Loucy (cell line): Measurements from ENCODE around the gene SMAD7.

Source experiments
- H2AFZ ChIP-seq: fragments of 200-600 bp; sonication (generic); 2 replicates; pipeline ENCODE4 v1.6.0; 2016; ENCODE audit warnings: antibody characterized with exemption, mild to moderate bottlenecking, low read length, moderate library complexity
- H3F3A ChIP-seq: fragments of 200-600 bp; 2 replicates; pipeline ENCODE4 v1.6.0; 2016; ENCODE audit warnings: antibody characterized with exemption, low read depth, mild to moderate bottlenecking
- H3K27me3 ChIP-seq: fragments of 200-600 bp; sonication (generic); 2 replicates; pipeline ENCODE4 v1.6.1; 2014; ENCODE audit warnings: low read length, mild to moderate bottlenecking; ENCODE audit not compliant: insufficient read depth, poor library complexity, severe bottlenecking
- H3K36me3 ChIP-seq: fragments of 200-600 bp; sonication (generic); 2 replicates; pipeline ENCODE4 v1.6.1; 2016; ENCODE audit warnings: low read length; ENCODE audit not compliant: insufficient read depth
- H3K4me1 ChIP-seq: fragments of 200-600 bp; sonication (generic); 2 replicates; pipeline ENCODE4 v1.5.1; 2014; ENCODE audit warnings: low read length, mild to moderate bottlenecking; ENCODE audit not compliant: insufficient read depth, poor library complexity, severe bottlenecking
- H3K4me2 ChIP-seq: fragments of 200-600 bp; sonication (generic); 2 replicates; pipeline ENCODE4 v1.6.0; 2014; ENCODE audit warnings: antibody characterized with exemption, low read length, low read depth, mild to moderate bottlenecking; ENCODE audit not compliant: poor library complexity, severe bottlenecking
- H3K4me3 ChIP-seq: fragments of 200-600 bp; sonication (generic); 2 replicates; pipeline ENCODE4 v1.5.1; 2014; ENCODE audit warnings: low read length, mild to moderate bottlenecking, mixed read lengths; ENCODE audit not compliant: poor library complexity, severe bottlenecking
- H3K79me2 ChIP-seq: fragments of 200-600 bp; sonication (generic); 2 replicates; pipeline ENCODE4 v1.6.1; 2014; ENCODE audit warnings: low read length; ENCODE audit not compliant: insufficient read depth
- H3K9ac ChIP-seq: fragments of 200-600 bp; sonication (generic); 2 replicates; pipeline ENCODE4 v1.6.0; 2014; ENCODE audit warnings: mild to moderate bottlenecking, low read depth, low read length, moderate library complexity; ENCODE audit not compliant: poor library complexity, severe bottlenecking
- H3K9me2 ChIP-seq: fragments of 200-600 bp; sonication (generic); replicated peaks from 2 replicates; pipeline ENCODE4 v1.6.1; 2016; ENCODE audit warnings: low read depth, low read length, mixed read lengths
- H3K9me3 ChIP-seq: fragments of 200-600 bp; sonication (generic); 2 replicates; pipeline ENCODE4 v1.6.1; 2014; ENCODE audit warnings: mild to moderate bottlenecking, antibody characterized with exemption, low read length, low read depth; ENCODE audit not compliant: insufficient read depth
- H4K20me1 ChIP-seq: fragments of 200-600 bp; sonication (generic); 2 replicates; pipeline ENCODE4 v1.6.0; 2014; ENCODE audit warnings: antibody characterized with exemption, low read length, mild to moderate bottlenecking; ENCODE audit not compliant: insufficient read depth, poor library complexity, severe bottlenecking
- CTCF ChIP-seq: fragments of 200-600 bp; sonication (generic); conservative IDR thresholded peaks from 2 replicates; pipeline ENCODE4 v1.5.1; 2014; ENCODE audit warnings: mild to moderate bottlenecking, antibody characterized with exemption, low read length
- EZH2phosphoT487 ChIP-seq: fragments of 200-600 bp; IDR thresholded peaks from 2 replicates; pipeline ENCODE4 v1.6.1; 2018; ENCODE audit warnings: antibody characterized with exemption, mild to moderate bottlenecking, moderate library complexity, borderline replicate concordance

SMAD7 gene

GRCh38 chr18:48958951-48959350 lies 8.2 kb upstream of the SMAD7 start:
- Histone ChIP-seq H3K9me2 (no peaks in the 10 kb centered on the region), H3K4me1 (peaks cover 18% of the 10 kb centered on the region), H2AFZ (no peak overlapping the region), H3K9ac (no peak overlapping the region), H3K4me2 (no peak overlapping the region), H3K36me3 (no peaks in the 10 kb centered on the region), H3K9me3 (no peaks in the 10 kb centered on the region), H3F3A (peaks cover 5% of the 10 kb centered on the region; the same call in 1 of the 2 replicates), H3K27me3 (no peaks in the 10 kb centered on the region), H4K20me1 (no peaks in the 10 kb centered on the region), H3K4me3 (no peak overlapping the region), H3K79me2 (no peaks in the 10 kb centered on the region)
- TF ChIP-seq EZH2phosphoT487 (no peak), CTCF (no peak)

- H3K4me1 ChIP-seq: peaks cover 19% of the 10 kb centered on the region
- H3K4me2 ChIP-seq: no peak overlapping the region
- no peak overlapping the region for H3K9ac ChIP-seq
- no peaks in the 10 kb centered on the region for H3K79me2 ChIP-seq
- H3K36me3 ChIP-seq: no peaks in the 10 kb centered on the region
- H3K9me2 ChIP-seq: no peaks in the 10 kb centered on the region
- H4K20me1 ChIP-seq: no peaks in the 10 kb centered on the region
- TF ChIP-seq CTCF: no peak
- TF ChIP-seq EZH2phosphoT487: no peak
- no peak overlapping the region for H2AFZ ChIP-seq
- H3F3A ChIP-seq: peaks cover 8% of the 10 kb centered on the region; the same call in 1 of the 2 replicates
- H3K27me3 ChIP-seq: no peaks in the 10 kb centered on the region
- no peak overlapping the region for H3K4me3 ChIP-seq
- no peaks in the 10 kb centered on the region for H3K9me3 ChIP-seq
Observed at GRCh38 chr18:48957616-48958015, 6.9 kb upstream of the SMAD7 start.

DNA sequence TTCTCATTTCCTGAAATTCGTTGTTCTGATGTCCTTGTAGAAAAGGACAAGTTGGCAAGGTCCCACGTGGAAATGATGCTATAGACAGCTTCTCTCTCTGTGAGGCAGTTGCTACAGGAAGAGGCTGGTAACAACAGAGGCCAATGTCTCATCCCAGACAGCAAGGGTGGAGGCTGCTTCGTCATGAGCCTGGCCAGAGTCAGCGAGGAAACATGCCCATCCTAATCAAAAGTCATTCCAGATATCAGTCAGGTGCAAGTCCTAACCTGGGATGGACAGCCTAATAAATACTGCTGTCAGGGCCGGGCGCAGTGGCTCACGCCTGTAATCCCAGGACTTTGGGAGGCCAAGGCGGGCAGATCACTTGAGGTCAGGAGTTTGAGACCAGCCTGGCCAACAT lies 6.4 kb upstream of the SMAD7 start:
- peaks cover 19% of the 10 kb centered on the region for H3K4me1 ChIP-seq
- H3K9ac ChIP-seq: no peak overlapping the region
- H3K36me3 ChIP-seq: no peaks in the 10 kb centered on the region
- no peak overlapping the region for H3K4me3 ChIP-seq
- H3K9me2 ChIP-seq: no peaks in the 10 kb centered on the region
- H2AFZ ChIP-seq: no peak overlapping the region
- no peaks in the 10 kb centered on the region for H3K27me3 ChIP-seq
- no peak overlapping the region for H3K4me2 ChIP-seq
- TF ChIP-seq CTCF: no peak
- no peak for TF ChIP-seq EZH2phosphoT487
- no peaks in the 10 kb centered on the region for H3K79me2 ChIP-seq
- no peaks in the 10 kb centered on the region for H4K20me1 ChIP-seq
- H3F3A ChIP-seq: peaks cover 12% of the 10 kb centered on the region; the same call in 1 of the 2 replicates
- no peaks in the 10 kb centered on the region for H3K9me3 ChIP-seq
